Fibroblast of lung (primary cell): ENCODE data around the gene HHLA2.
"Not testable (repeated sequence)": the region's sequence is repeated elsewhere in the genome, so short reads cannot be mapped to it uniquely, and the experiment has no call there.

Source experiments
- CTCF ChIP-seq, 2 donors: IDR thresholded peaks in 1 of 2; conservative IDR thresholded peaks in 1 of 2; 1 replicate in 1 of 2; 2 replicates in 1 of 2; pipeline ENCODE4 v1.5.1; 2011 to 2012; ENCODE audit warnings: low read length in 2 of 2, control low read depth in 1 of 2, inconsistent platforms in 1 of 2, low read depth in 1 of 2, mild to moderate bottlenecking in 1 of 2
- EZH2 ChIP-seq: IDR thresholded peaks from 2 replicates; pipeline ENCODE4 v1.5.1; 2012; ENCODE audit warnings: low read length, control low read depth, mild to moderate bottlenecking; ENCODE audit errors: missing control alignments

- not testable (repeated sequence) for TF ChIP-seq CTCF (conservative IDR thresholded peaks at IDR 0.05 in 1 of 2, IDR thresholded peaks at IDR 0.05 in 1 of 2; ENCODE audit: low read depth in 1 of 2, low read length in 2 of 2); EZH2
Measured at GRCh38 chr3:108264534-108265298, 31.6 kb upstream of the HHLA2 start.
